HL-60 (cell line): ENCODE data around the gene ITGBL1.

ENCODE experiments used
- CTCF ChIP-seq: IDR thresholded peaks from one replicate; pipeline ENCODE4 v1.5.1; 2011; ENCODE audit warnings: low read length, control low read depth, inconsistent platforms; ENCODE audit not compliant: insufficient read depth
- GABPA ChIP-seq: IDR thresholded peaks from 2 replicates; pipeline ENCODE4 v1.6.1; 2012; ENCODE audit warnings: low read depth
- POLR2AphosphoS5 ChIP-seq: IDR thresholded peaks from 2 replicates; pipeline ENCODE4 v1.6.1; 2012; ENCODE audit warnings: low read depth
- REST ChIP-seq: IDR thresholded peaks from 2 replicates; pipeline ENCODE4 v1.6.1; 2012; ENCODE audit warnings: low read depth; ENCODE audit not compliant: insufficient replicate concordance
- SPI1 ChIP-seq: IDR thresholded peaks from 2 replicates; pipeline ENCODE4 v1.6.1; 2012; ENCODE audit warnings: low read depth, mild to moderate bottlenecking, borderline replicate concordance

DNA sequence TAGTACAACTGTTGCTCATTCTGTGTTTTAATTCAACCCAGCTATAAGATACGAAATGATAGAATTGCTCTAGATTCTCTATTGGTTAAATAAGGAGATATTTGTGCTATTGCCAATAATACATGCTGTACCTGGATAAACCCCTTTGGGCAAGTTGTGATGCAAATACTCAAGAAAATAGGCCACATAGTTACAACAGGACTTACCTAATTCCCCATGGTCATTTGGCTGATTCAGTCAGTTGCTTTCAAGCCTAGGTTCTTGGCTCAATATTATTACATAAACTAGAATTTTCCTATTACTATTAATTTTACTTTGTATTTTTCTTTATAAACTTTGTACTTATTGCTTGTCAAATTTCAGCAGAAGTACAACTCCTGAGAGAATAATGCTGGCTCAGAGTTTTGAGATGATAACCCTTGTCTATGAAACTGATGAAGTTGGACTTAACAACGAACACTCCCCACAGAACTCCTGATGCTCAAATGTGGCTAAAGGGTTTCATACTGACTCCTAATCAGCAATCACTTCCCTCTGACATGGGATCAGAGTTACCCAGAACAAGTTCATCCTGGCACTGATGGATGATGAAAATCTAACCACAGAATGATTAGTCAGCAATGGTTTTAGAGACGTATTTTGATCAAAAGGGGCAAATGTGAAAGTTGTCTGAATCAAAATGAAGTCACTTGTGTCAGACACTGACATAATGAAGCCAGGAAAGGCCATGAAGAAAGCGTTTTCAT is 221.1 kb downstream of the ITGBL1 start:
- TF ChIP-seq REST (no peak), CTCF (no peak), SPI1 (no peak), GABPA (no peak), POLR2AphosphoS5 (no peak)
